Activated CD4-positive, alpha-beta T cell treated with anti-CD3 and anti-CD28 coated beads, Interleukin-2, Interleukin-4, amounts not matched to agents 100 ng/mL and 50 ng/mL, durations not matched to agents 16 hours and 8 hours (primary cell): ENCODE measurements around the gene SRPX2.
"Not testable (repeated sequence)": the region's sequence is repeated elsewhere in the genome, so short reads cannot be mapped to it uniquely, and the experiment has no call there.

Experiments used
- DNase-seq: peaks from one replicate; pipeline ENCODE4 v3.0.0-alpha.2; 2020; ENCODE audit warnings: low spot score

The SRPX2 gene

GRCh38 chrX:100700809-100701208 is 56.8 kb downstream of the SRPX2 start:
- no peak for DNase-seq

GRCh38 chrX:100704581-100705203 is 60.7 kb downstream of the SRPX2 start:
- no peak for DNase-seq

- DNase-seq, result no peak
These were observed 66.8 kb downstream of the SRPX2 start for GRCh38 chrX:100710816-100711215.

DNA sequence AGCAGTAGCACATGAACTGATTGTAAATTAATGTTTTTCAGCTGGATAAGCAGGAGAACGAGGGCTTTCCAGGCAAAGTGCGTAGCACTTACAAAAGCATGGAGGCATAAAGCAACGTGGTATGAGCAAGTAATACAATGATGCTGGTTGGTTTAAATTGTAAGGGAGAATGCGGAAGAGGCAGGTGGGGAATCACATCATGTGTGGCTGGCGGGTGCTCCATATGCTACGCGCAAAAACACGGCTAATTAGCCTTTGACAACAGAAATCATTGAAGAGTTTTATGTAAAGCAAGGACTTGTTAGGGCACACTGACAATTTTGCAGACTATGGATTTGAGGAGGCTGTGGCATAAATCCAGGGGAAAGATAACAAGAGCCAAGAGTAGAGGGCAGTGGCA is 73.4 kb downstream of the SRPX2 start:
- DNase-seq, result no peak

DNA sequence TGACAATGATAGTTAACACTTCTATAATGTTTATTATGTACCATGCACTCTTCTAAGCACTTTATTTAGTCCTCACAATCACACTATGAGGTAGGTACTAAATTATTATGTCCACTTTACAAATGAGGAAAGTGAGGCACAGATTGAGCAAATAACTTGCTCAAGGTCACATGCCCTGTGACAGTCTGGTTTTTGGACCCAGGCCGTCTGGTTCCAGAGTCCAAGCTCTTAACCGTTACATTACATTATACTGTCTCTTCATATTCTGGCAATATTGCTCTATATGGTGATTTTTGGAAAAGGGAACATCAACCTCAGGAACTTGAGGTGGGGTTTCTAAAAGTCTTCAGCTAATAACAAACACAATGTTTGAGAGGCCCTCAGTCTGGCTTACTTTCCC is 75.1 kb downstream of the SRPX2 start:
- no peak for DNase-seq

DNA sequence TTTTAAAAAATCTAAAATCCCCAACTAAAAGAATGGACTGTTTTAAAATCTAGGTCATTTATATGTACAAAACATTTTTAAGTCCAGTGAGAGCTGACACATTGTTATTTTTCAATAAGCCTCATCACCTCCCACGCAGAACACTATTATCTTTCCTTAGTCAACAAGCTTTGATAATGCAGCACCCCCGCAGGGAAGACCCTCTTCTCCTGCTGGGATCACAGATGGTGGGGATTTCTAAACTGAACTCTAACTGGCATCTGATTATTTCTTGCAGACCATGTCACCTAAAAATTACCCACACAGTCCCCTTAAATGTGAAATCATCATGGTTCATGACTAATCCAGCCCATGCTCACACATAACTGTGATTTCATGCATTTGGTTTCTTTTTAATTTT is 76.3 kb downstream of the SRPX2 start:
- no peak for DNase-seq

DNA sequence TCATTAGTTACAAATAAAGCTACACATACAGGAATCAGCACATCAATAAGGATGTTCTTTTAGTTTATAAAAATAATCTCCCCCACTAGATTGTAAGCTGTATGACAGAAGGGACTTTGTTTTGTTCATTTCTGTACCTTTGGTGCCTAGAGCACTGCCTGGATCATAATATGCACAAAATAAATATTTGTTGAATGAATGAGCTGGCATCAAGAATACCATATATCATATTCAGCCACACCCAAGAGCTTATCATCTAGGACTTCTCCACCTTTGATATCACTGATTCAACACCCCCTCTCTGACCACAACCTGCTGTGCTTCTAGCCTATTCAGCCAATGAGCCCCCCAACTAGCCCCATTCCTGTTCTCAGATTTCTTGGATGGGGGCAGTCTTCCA is 77.3 kb downstream of the SRPX2 start:
- no peak for DNase-seq

DNA sequence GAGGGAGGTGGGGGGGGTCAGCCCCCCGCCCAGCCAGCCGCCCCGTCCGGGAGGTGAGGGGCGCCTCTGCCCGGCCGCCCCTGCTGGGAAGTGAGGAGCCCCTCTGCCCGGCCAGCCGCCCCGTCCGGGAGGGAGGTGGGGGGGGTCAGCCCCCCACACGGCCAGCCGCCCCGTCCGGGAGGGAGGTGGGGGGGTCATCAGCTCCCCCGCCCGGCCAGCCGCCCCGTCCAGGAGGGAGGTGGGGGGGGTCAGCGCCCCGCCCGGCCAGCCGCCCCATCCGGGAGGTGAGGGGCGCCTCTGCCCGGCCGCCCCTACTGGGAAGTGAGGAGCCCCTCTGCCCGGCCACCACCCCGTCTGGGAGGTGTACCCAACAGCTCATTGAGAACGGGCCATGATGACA is 80.0 kb downstream of the SRPX2 start:
- not testable (repeated sequence) for DNase-seq
